Pulmonary artery endothelial cell (primary cell): ENCODE measurements around the gene SPATA16. TPM values are rescaled to one million over a fixed set of nuclear protein-coding genes. Genes with fewer than 3 reads are reported as not detected.

Experiments used
- DNase-seq: peaks from one replicate; pipeline ENCODE4 v3.0.0-alpha.2; 2011; ENCODE audit warnings: low read depth, low spot score
- total RNA-seq: library from RNA; depleted of rRNA; stranded (reverse); fragments of >200 nt; gene quantifications from 2 replicates; pipeline ENCODE4 v1.2.3, GENCODE V29; 2014

SPATA16 gene
- total RNA-seq, 1 donor from 2014 or later: not detected

DNA sequence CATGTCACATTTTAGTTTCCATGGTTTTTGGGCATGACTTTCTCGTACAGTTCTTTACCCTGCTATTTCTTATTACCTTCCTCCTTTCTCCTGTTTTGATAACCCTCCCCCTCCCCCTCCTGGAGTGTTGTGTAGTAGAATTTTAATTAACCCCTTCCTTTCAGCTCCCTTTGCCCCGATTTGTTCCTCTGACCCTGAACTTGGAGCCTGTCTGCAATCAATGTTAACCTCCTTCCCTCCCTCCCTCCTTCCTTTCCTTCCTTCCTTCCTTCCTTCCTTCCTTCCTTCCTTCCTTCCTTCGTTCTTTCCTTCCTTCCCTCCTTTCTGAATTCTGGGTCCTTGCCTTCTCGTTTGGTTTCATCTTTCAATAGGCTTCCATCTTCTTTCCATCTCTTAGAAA lies 300.1 kb downstream of the SPATA16 start:
- no peak for DNase-seq

DNA sequence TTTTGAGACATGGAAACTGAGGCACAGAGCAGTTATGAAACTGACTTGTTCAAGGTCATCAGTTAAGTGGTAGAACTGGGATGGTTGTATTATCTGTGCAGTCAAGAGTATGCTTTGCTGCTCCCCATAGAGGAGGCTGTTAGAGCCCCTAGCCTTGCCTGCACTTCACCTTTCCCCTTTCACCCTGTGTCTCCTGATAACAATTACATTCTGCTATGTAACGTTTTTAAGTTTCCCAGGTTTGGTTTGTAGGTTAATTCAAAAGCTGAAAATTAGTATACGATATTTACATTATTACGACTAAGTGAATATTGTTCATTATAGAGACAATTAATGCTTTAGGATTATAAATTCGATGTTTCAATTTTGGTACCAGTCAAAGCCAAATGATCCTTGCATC lies 300.6 kb downstream of the SPATA16 start:
- no peak for DNase-seq

DNA sequence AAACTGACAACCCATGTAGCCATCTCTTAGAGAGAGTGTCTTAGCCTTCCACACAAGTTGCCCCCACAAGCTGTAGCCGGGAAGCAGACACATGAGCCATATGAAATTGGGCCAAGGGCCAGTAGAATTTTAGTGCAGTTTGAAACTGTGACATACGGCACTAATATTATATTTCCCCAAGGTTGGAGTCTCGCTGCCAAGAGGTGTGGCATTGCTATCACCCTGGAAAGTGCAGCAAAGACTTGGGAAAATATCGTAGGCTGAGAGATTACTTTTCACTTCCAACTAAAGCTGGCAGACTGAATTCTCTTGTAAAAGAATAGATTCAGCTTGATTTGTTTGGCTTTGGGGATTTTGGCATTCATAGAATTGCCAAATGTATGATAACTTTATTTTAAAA lies 301.4 kb downstream of the SPATA16 start:
- no peak for DNase-seq
